Spleen (tissue), 7 donors: Measurements from ENCODE around the gene FGF8.

Experiments
- CTCF ChIP-seq, 11 experiments: fragments of 200-600 bp in 7 of 11; fragments of 450-650 bp in 4 of 11; sonication (generic) in 4 of 11; IDR thresholded peaks in 8 of 11; conservative IDR thresholded peaks in 3 of 11; 1 replicate in 7 of 11; 2 replicates in 4 of 11; pipeline versions ENCODE4 v1.4.0 to v1.8.0; 2016 to 2021; ENCODE audit warnings: antibody characterized with exemption in 11 of 11, inconsistent platforms in 4 of 11, mild to moderate bottlenecking in 1 of 11
- POLR2A ChIP-seq, 3 donors: fragments of 450-650 bp; IDR thresholded peaks; one replicate each; pipeline ENCODE4 v1.5.1; 2017; ENCODE audit warnings: antibody characterized with exemption in 3 of 3, mild to moderate bottlenecking in 1 of 3
- POLR2AphosphoS5 ChIP-seq, 3 donors: sonication (generic); formaldehyde crosslinking; IDR thresholded peaks; one replicate each; pipeline ENCODE4 v1.5.1; 2017; ENCODE audit warnings: antibody characterized with exemption in 3 of 3
- donor health status: DM: no; HTN: no; CAD: no; lungs with moderate emphysema.
- donor health status: DM: no; HTN: no; CAD: no.
- donor health status: DM: no; HTN: no; CAD: no.

GRCh38 chr10:101749047-101750016 lies 26.6 kb downstream of the FGF8 start:
- TF ChIP-seq CTCF (IDR thresholded peaks at IDR 0.05 in 8 of 11, conservative IDR thresholded peaks at IDR 0.05 in 3 of 11) (no peak), POLR2AphosphoS5 (IDR thresholded peaks at IDR 0.05) (no peak), POLR2A (IDR thresholded peaks at IDR 0.05) (no peak)
